ENCODE results near the gene PRKD1.
A peak's percentile ranks its signal among the peaks of the same experiment; 100 is the strongest.

PRKD1 gene

DNA sequence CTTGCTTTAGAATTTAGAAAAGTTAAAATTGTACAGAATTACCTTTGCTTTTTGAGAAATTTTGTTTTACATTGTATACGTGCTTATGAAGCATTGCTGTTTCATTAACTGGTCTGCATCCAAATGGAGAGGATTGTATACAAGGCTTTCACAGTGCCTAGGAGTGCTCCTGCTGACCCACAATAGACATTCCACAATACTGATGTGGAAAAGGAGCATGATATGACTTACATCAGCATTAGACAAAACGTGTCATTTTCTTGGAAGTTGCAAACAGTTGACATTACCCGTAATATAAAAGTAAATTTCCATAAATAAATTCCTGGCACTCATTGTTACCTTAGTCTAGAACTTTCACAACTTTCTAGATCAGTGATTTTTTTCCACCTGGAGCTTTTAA lies 1.9 kb downstream of the PRKD1 start:
- no peaks in the 10 kb centered on the region for H3K36me3 ChIP-seq (ENCODE audit: control insufficient read depth, insufficient read depth, low read length)
- peaks cover 37% of the 10 kb centered on the region for H3K27me3 ChIP-seq (ENCODE audit: control insufficient read depth, insufficient read depth, low read length)
- peaks cover 8% of the 10 kb centered on the region for H3K4me1 ChIP-seq (ENCODE audit: control insufficient read depth, insufficient read depth, low read length)
- H3K9me3 ChIP-seq (ENCODE audit: control insufficient read depth, insufficient read depth, low read length): no peaks in the 10 kb centered on the region
- peak overlapping the region; percentile 72 for H3K4me3 ChIP-seq (ENCODE audit: low read depth, low read length)
- H3K9ac ChIP-seq (ENCODE audit: low read depth, low read length): no peak overlapping the region

DNA sequence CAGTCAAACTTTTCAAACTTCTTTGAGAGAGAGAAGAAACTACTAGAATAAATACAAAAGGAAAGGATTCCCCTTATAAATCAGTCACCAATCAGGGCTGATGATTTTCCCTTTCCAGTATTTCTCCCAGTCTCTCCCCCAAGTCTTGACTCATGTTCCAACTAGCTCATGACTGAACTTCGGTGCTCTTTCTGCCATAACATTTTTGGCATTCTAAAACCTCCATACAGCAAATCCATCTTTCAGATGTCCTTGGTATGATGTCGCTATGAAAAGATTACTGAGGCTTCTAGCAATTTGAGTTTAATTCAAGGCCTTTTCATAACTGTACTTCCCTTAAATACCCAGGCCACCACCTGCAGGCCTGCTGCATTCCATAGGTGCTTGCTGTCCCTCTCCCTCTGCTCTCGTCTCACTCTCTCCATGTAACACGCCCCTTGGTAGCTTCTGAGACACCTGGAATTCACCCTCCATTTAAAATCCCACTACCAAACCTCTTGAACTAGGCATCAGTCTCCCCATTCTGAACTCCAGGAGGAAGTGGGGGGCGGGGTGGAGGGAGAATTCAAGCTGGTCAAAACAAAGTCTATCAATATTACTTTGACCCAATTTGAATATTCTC lies 2.4 kb downstream of the PRKD1 start:
- no peak overlapping the region for H3K4me3 ChIP-seq (ENCODE audit: low read depth, low read length)
- H3K36me3 ChIP-seq (ENCODE audit: control insufficient read depth, insufficient read depth, low read length): no peaks in the 10 kb centered on the region
- no peaks in the 10 kb centered on the region for H3K9me3 ChIP-seq (ENCODE audit: control insufficient read depth, insufficient read depth, low read length)
- H3K9ac ChIP-seq (ENCODE audit: low read depth, low read length): no peak overlapping the region
- peaks cover 32% of the 10 kb centered on the region for H3K27me3 ChIP-seq (ENCODE audit: control insufficient read depth, insufficient read depth, low read length)
- peaks cover 8% of the 10 kb centered on the region for H3K4me1 ChIP-seq (ENCODE audit: control insufficient read depth, insufficient read depth, low read length)

- Histone ChIP-seq H3K9me3 (ENCODE audit: control insufficient read depth, insufficient read depth, low read length) (no peaks in the 10 kb centered on the region), H3K36me3 (ENCODE audit: control insufficient read depth, insufficient read depth, low read length) (no peaks in the 10 kb centered on the region), H3K9ac (ENCODE audit: low read depth, low read length) (no peak overlapping the region), H3K4me1 (ENCODE audit: control insufficient read depth, insufficient read depth, low read length) (no peaks in the 10 kb centered on the region), H3K27me3 (ENCODE audit: control insufficient read depth, insufficient read depth, low read length) (no peaks in the 10 kb centered on the region), H3K4me3 (ENCODE audit: low read depth, low read length) (no peak overlapping the region)
These were observed 7.8 kb downstream of the PRKD1 start for GRCh38 chr14:29919845-29920244.

DNA sequence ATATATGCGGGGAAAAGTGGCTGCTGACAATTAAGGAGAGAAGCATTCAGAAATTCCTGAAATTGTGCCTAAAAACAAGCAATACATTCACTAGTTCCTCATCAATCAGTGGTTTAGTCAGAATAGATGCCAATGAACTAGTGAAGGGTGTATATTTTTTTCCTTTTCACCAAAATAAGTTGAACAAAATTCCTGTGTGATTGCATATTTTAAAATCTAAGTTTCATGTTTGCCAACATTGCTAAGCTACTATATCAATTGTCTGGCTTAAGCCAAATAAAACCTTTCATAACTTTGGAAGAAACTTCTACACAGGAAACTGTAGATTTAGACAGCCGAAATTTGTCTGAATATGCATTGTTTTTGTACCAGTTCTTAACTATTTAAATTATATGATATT lies 8.7 kb downstream of the PRKD1 start:
- H3K9ac ChIP-seq (ENCODE audit: low read depth, low read length): no peak overlapping the region
- H3K4me1 ChIP-seq (ENCODE audit: control insufficient read depth, insufficient read depth, low read length): no peaks in the 10 kb centered on the region
- no peaks in the 10 kb centered on the region for H3K27me3 ChIP-seq (ENCODE audit: control insufficient read depth, insufficient read depth, low read length)
- no peak overlapping the region for H3K4me3 ChIP-seq (ENCODE audit: low read depth, low read length)
- H3K9me3 ChIP-seq (ENCODE audit: control insufficient read depth, insufficient read depth, low read length): no peaks in the 10 kb centered on the region
- H3K36me3 ChIP-seq (ENCODE audit: control insufficient read depth, insufficient read depth, low read length): no peaks in the 10 kb centered on the region

DNA sequence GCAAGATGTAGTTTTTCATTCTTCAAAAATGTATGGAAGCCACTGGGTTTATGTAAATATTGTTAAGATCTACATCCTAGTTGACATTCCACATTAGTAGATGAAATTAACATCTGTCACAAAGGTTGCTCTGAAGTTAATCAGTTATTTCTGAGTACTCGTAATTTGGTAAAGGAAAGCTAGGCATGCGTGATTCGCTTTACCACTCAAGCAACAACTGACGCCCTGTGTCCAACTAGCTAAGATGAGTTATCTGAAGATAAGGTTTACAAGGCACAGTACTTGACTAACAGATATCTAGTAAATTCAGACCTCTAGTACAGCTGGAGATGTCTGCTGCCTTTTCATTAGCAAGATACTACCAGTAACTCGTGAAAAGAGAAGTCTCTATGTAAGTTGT lies 14.1 kb downstream of the PRKD1 start:
- no peak overlapping the region for H3K9ac ChIP-seq (ENCODE audit: low read depth, low read length)
- H3K9me3 ChIP-seq (ENCODE audit: control insufficient read depth, insufficient read depth, low read length): no peaks in the 10 kb centered on the region
- H3K4me3 ChIP-seq (ENCODE audit: low read depth, low read length): no peak overlapping the region
- H3K4me1 ChIP-seq (ENCODE audit: control insufficient read depth, insufficient read depth, low read length): no peaks in the 10 kb centered on the region
- H3K27me3 ChIP-seq (ENCODE audit: control insufficient read depth, insufficient read depth, low read length): no peaks in the 10 kb centered on the region
- no peaks in the 10 kb centered on the region for H3K36me3 ChIP-seq (ENCODE audit: control insufficient read depth, insufficient read depth, low read length)

GRCh38 chr14:29911810-29912209 lies 15.8 kb downstream of the PRKD1 start:
- Histone ChIP-seq H3K4me3 (ENCODE audit: low read depth, low read length) (no peak overlapping the region), H3K27me3 (ENCODE audit: control insufficient read depth, insufficient read depth, low read length) (no peaks in the 10 kb centered on the region), H3K36me3 (ENCODE audit: control insufficient read depth, insufficient read depth, low read length) (no peaks in the 10 kb centered on the region), H3K9me3 (ENCODE audit: control insufficient read depth, insufficient read depth, low read length) (no peaks in the 10 kb centered on the region), H3K4me1 (ENCODE audit: control insufficient read depth, insufficient read depth, low read length) (no peaks in the 10 kb centered on the region), H3K9ac (ENCODE audit: low read depth, low read length) (no peak overlapping the region)

GRCh38 chr14:29908652-29909577 lies 18.7 kb downstream of the PRKD1 start:
- no peaks in the 10 kb centered on the region for H3K27me3 ChIP-seq (ENCODE audit: control insufficient read depth, insufficient read depth, low read length)
- H3K4me3 ChIP-seq (ENCODE audit: low read depth, low read length): no peak overlapping the region
- H3K9me3 ChIP-seq (ENCODE audit: control insufficient read depth, insufficient read depth, low read length): no peaks in the 10 kb centered on the region
- H3K36me3 ChIP-seq (ENCODE audit: control insufficient read depth, insufficient read depth, low read length): no peaks in the 10 kb centered on the region
- H3K4me1 ChIP-seq (ENCODE audit: control insufficient read depth, insufficient read depth, low read length): no peaks in the 10 kb centered on the region
- no peak overlapping the region for H3K9ac ChIP-seq (ENCODE audit: low read depth, low read length)

DNA sequence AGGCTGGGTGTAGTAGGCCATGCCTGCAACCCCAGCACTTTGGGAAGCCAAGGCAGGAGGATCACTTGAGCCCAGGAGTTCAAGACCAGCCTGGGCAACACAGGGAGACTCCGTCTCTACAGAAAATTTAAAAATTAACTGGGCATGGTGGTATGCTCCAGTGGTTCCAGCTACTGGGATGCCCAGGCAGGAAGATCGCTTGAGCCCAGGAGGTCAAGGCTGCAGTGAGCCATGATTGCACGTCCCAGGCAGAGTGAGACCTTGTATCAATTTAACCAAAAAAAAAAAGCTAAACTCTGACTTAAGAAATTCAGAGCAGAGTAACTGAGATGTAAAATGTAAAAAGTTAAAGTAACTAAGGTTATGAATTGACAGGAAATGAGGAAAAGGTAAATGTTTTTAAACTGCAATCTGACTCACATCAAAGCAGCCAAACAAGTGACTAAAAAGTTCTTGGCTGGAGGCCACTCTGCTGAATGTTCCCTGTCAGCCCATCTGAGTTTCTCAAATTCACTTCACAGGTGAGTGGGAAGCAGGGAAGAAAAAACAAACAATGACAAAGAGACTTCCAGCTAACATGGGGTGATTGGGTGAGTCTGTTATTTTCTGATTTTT lies 21.3 kb downstream of the PRKD1 start:
- Histone ChIP-seq H3K4me1 (ENCODE audit: control insufficient read depth, insufficient read depth, low read length) (no peaks in the 10 kb centered on the region), H3K9ac (ENCODE audit: low read depth, low read length) (no peak overlapping the region), H3K36me3 (ENCODE audit: control insufficient read depth, insufficient read depth, low read length) (no peaks in the 10 kb centered on the region), H3K4me3 (ENCODE audit: low read depth, low read length) (no peak overlapping the region), H3K27me3 (ENCODE audit: control insufficient read depth, insufficient read depth, low read length) (no peaks in the 10 kb centered on the region), H3K9me3 (ENCODE audit: control insufficient read depth, insufficient read depth, low read length) (no peaks in the 10 kb centered on the region)

- H3K4me3 ChIP-seq (ENCODE audit: low read depth, low read length): no peak overlapping the region
- no peaks in the 10 kb centered on the region for H3K9me3 ChIP-seq (ENCODE audit: control insufficient read depth, insufficient read depth, low read length)
- H3K27me3 ChIP-seq (ENCODE audit: control insufficient read depth, insufficient read depth, low read length): no peaks in the 10 kb centered on the region
- H3K4me1 ChIP-seq (ENCODE audit: control insufficient read depth, insufficient read depth, low read length): no peaks in the 10 kb centered on the region
- no peaks in the 10 kb centered on the region for H3K36me3 ChIP-seq (ENCODE audit: control insufficient read depth, insufficient read depth, low read length)
- H3K9ac ChIP-seq (ENCODE audit: low read depth, low read length): no peak overlapping the region
These were observed 22.1 kb downstream of the PRKD1 start for GRCh38 chr14:29905543-29905942.

DNA sequence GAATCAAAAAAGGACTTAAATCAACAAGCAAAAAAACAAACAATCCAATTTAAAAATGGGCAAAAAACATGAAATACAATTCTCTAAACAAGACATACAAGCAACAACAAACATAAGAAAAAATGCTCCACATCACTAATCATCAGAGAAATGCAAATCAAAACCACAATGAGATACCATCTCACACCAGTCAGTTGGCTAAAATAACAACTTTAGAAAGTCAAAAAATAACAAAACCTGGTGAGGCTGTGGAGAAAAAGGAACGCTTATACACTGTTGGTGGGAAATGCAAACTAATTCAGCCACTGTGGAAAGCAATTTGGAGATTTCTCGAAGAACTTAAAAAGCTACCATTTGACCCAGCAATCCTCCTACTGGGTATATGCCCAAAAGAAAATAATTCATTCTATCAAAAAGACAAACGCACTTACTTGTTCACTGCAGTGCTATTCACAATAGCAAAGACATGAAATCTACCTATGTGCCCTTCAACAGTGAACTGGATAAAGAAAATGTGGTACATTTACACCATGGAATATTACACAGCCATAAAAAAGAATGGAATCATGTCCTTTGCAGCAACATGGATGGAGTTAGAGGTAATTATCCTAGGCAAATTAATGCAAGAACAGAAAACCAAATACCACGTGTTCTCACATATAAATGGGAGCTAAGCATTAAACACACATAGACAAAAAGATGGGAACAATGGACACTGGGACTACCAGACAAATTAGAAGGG lies 26.9 kb downstream of the PRKD1 start:
- Histone ChIP-seq H3K9me3 (ENCODE audit: control insufficient read depth, insufficient read depth, low read length) (no peaks in the 10 kb centered on the region), H3K4me3 (ENCODE audit: low read depth, low read length) (no peak overlapping the region), H3K36me3 (ENCODE audit: control insufficient read depth, insufficient read depth, low read length) (no peaks in the 10 kb centered on the region), H3K9ac (ENCODE audit: low read depth, low read length) (no peak overlapping the region), H3K4me1 (ENCODE audit: control insufficient read depth, insufficient read depth, low read length) (no peaks in the 10 kb centered on the region), H3K27me3 (ENCODE audit: control insufficient read depth, insufficient read depth, low read length) (no peaks in the 10 kb centered on the region)

DNA sequence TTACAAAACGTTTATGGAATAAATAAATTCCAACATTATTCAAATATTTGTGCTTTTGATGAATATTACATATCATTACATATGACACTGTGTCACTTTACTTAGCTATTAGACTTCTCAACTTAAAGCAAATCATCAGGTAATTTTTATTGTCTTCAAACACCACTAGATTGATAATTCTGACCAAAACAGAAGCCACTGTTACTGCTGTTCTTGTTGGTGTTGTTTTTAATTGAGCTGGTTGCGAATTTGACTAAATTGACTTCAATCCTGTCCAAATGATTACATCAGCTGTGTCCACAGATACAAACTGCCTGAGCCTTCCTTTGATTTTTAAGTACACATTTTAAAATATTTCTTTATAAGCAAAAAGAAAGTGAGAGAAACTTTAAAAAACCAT lies 29.2 kb downstream of the PRKD1 start:
- Histone ChIP-seq H3K9ac (ENCODE audit: low read depth, low read length) (no peak overlapping the region), H3K27me3 (ENCODE audit: control insufficient read depth, insufficient read depth, low read length) (no peaks in the 10 kb centered on the region), H3K4me1 (ENCODE audit: control insufficient read depth, insufficient read depth, low read length) (no peaks in the 10 kb centered on the region), H3K36me3 (ENCODE audit: control insufficient read depth, insufficient read depth, low read length) (no peaks in the 10 kb centered on the region), H3K9me3 (ENCODE audit: control insufficient read depth, insufficient read depth, low read length) (no peaks in the 10 kb centered on the region), H3K4me3 (ENCODE audit: low read depth, low read length) (no peak overlapping the region)
